Epithelial cell of proximal tubule (primary cell): ENCODE results near the gene GMPS. TPM values are rescaled to one million over a fixed set of nuclear protein-coding genes. Genes with fewer than 3 reads are reported as not detected.

Source experiments
- DNase-seq: peaks from one replicate; pipeline ENCODE4 v3.0.0-alpha.2; 2011; ENCODE audit warnings: low read depth
- H3K4me3 ChIP-seq: 2 replicates; pipeline ENCODE4 v1.5.1; 2011; ENCODE audit warnings: low read depth, mild to moderate bottlenecking, low read length
- CTCF ChIP-seq: conservative IDR thresholded peaks from 2 replicates; pipeline ENCODE4 v1.5.1; 2012; ENCODE audit warnings: low read depth, mild to moderate bottlenecking, low read length
- total RNA-seq: library from RNA; depleted of rRNA; stranded (reverse); fragments of >200 nt; gene quantifications from 2 replicates; pipeline ENCODE4 v1.2.3, GENCODE V29; 2015

GMPS gene
- total RNA-seq, 1 donor from 2014 or later = 59.0 TPM

GRCh38 chr3:155890671-155891190 is 20.3 kb downstream of the GMPS start:
- TF ChIP-seq CTCF = no peak
- no peak for DNase-seq
- no peak overlapping the region for H3K4me3 ChIP-seq

GRCh38 chr3:155891321-155891720 is 20.9 kb downstream of the GMPS start:
- no peak for DNase-seq
- no peak for TF ChIP-seq CTCF
- H3K4me3 ChIP-seq = no peak overlapping the region

GRCh38 chr3:155895379-155895900 is 25.0 kb downstream of the GMPS start:
- no peak for DNase-seq
- H3K4me3 ChIP-seq = no peak overlapping the region
- TF ChIP-seq CTCF = no peak

- TF ChIP-seq CTCF = no peak
- no peak for DNase-seq
- no peak overlapping the region for H3K4me3 ChIP-seq
Measured at GRCh38 chr3:155906900-155907299, 36.5 kb downstream of the GMPS start.

- H3K4me3 ChIP-seq = no peak overlapping the region
- DNase-seq = no peak
- no peak for TF ChIP-seq CTCF
Measured at GRCh38 chr3:155908086-155908485, 37.6 kb downstream of the GMPS start.

GRCh38 chr3:155908605-155909004 is 38.2 kb downstream of the GMPS start:
- H3K4me3 ChIP-seq = no peak overlapping the region
- no peak for TF ChIP-seq CTCF
- no peak for DNase-seq

- no peak overlapping the region for H3K4me3 ChIP-seq
- DNase-seq = no peak
- TF ChIP-seq CTCF = no peak
Measured at GRCh38 chr3:155912090-155912489, 41.6 kb downstream of the GMPS start.
